OCI-LY1 (cell line): ENCODE measurements around the gene MRPS12.

ENCODE experiments used
- CTCF ChIP-seq: fragments of 200-600 bp; sonication (generic), shearing (Covaris generic); IDR thresholded peaks from 2 replicates; pipeline ENCODE4 v1.5.1; 2017; ENCODE audit warnings: mild to moderate bottlenecking, antibody characterized with exemption, low read length, moderate library complexity, mixed read lengths
- EZH2 ChIP-seq: fragments of 200-600 bp; sonication (generic), shearing (Covaris generic); IDR thresholded peaks from 2 replicates; pipeline ENCODE4 v1.8.0; 2017; ENCODE audit warnings: borderline replicate concordance, mixed run types, mild to moderate bottlenecking, antibody characterized with exemption, low read length, moderate library complexity, mixed read lengths

DNA sequence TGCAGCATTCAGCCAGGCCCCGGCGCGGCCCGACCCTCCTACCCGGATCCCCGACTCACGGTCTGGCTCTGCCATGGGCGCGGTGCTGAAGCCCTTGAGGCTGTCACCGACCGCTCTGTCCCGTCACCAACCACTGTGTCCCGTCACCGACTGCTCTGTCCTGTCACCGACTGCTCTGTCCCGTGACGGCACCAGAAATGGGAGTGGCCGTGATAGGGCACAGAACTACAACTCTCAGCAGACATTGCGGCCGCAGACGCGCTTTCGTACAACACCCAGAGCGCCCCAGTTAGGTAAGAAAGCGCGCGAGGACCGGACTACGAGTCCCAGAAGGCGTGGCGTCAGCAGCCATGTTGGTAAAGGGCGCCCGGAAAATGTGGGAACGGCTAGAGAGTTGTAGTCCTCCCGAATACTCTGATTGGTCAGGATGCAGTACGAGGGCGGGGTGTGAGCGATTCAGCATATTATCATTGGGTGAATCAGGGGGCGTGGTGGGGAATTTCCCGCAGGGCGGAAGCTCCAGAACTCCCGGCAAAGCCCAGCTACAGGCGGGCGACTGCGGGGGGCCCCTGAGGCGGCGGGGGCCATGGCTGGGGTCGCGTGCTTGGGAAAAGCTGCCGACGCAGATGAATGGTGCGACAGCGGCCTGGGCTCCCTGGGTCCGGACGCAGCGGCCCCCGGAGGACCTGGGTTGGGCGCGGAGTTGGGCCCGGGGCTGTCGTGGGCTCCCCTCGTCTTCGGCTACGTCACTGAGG lies 31.1 kb upstream of the MRPS12 start, which contains the start of the genes NFKBIB and SIRT2:
- TF ChIP-seq EZH2 (no peak), CTCF (no peak)
